ENCODE measurements around the gene PRKN.
"Not testable (repeated sequence)": the region's sequence is repeated elsewhere in the genome, so short reads cannot be mapped to it uniquely, and the experiment has no call there.

The PRKN gene

DNA sequence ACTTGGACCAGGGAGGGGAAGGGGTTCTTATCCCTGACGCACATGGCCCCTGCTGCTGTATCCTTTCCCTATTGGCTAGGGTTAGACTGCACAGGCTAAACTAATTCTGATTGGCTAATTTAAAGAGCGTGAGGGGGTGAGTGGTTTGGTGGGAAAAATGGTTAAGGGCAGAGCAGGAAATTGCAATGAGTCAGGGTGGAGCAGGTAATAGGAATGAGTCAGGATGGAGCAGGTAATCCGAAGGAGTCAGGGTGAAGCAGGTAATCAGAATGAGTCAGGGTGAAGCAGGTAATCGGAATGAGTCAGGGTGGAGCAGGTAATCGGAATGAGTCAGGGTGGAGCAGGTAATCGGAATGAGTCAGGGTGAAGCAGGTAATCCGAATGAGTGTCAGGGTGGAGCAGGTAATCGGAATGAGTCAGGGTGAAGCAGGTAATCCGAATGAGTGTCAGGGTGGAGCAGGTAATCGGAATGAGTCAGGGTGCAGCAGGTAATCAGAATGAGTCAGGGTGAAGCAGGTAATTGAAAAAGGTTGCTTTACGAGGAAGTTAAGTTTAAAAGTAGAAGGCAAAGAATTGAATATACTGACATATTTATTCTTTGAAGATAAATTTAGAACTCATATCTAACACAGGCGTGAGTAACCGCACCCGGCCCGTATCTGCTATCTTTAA, 1412.2 kb downstream of the PRKN start:
- not testable (repeated sequence) for H2AK5ac ChIP-seq (ENCODE audit: low read length, severe bottlenecking); H3K27me3 ChIP-seq (ENCODE audit: control insufficient read depth in 1 of 2, insufficient read depth in 1 of 2, low read length in 2 of 2); H2BK12ac ChIP-seq (ENCODE audit: low read length in 2 of 2); H3K23ac ChIP-seq (ENCODE audit: low read length in 2 of 2); H4K8ac ChIP-seq (ENCODE audit: low read length); DNase-seq; H3K4me1 ChIP-seq (ENCODE audit: control insufficient read depth, insufficient read depth, low read depth, low read length); H2BK15ac ChIP-seq (ENCODE audit: low read depth, poor library complexity, severe bottlenecking); H2AFZ ChIP-seq (ENCODE audit: low read depth, low read length); H2BK120ac ChIP-seq (ENCODE audit: low read depth, low read length); H3K9me3 ChIP-seq (ENCODE audit: control insufficient read depth, low read length); H2BK5ac ChIP-seq (ENCODE audit: low read depth, low read length, poor library complexity, severe bottlenecking); H4K91ac ChIP-seq (ENCODE audit: low read length); H3K14ac ChIP-seq (ENCODE audit: low read length in 2 of 2); H3K36me3 ChIP-seq (ENCODE audit: control insufficient read depth in 1 of 2, insufficient read depth in 2 of 2, low read depth in 1 of 2, low read length in 2 of 2); H3K4ac ChIP-seq (ENCODE audit: low read depth in 1 of 2, low read length in 2 of 2); H3K79me1 ChIP-seq (replicated peaks; ENCODE audit: low read length, poor library complexity, severe bottlenecking); H3K18ac ChIP-seq (ENCODE audit: low read depth in 1 of 2, low read length in 2 of 2); H3K9ac ChIP-seq (ENCODE audit: low read length); H3K27ac ChIP-seq (ENCODE audit: low read length, poor library complexity, severe bottlenecking); H3K4me2 ChIP-seq (ENCODE audit: low read length, poor library complexity, severe bottlenecking); H3K4me3 ChIP-seq (ENCODE audit: insufficient read depth in 1 of 2, low read depth in 1 of 2, low read length in 2 of 2)
- WGBS = 81% methylated on average over 10 of the region's 15 CpGs

DNA sequence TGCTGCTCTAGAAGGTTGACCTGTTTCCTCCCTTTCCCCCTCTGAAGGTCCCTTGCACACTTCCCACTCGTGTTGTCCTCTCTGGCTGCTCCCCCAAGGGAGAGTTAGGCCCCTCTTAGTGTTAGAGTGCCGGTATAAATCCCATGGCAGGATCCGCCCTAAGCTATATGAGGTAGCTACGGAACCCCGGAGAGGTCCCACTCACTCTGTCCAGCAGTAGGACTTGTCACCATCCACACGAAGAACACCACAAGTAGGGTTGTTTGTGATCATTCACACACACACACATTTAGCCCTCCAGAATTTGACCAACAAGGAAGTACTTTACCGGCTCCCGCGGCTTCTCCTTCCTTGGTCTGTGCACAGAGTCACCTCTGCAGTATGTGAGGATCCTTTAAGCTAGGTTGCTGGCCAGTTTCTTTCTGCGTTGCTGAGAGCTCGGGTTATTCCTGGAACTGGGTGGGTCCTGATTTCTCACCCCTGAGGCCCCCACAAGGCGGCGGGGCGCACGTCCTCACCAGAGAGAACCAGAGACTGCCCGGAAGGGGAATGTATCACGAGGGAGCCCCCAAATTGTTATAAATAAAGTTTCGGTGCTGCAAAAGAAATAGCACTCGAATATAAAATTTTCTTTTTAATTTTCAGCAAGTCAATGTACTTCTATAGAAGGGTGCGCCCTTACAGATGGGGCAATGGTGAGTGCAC, 1412.9 kb downstream of the PRKN start:
- H2BK12ac ChIP-seq (ENCODE audit: low read length in 2 of 2); H2BK15ac ChIP-seq (ENCODE audit: low read depth, poor library complexity, severe bottlenecking); H3K14ac ChIP-seq (ENCODE audit: low read length in 2 of 2); H3K36me3 ChIP-seq (ENCODE audit: control insufficient read depth in 1 of 2, insufficient read depth in 2 of 2, low read depth in 1 of 2, low read length in 2 of 2); H3K9ac ChIP-seq (ENCODE audit: low read length); H3K27me3 ChIP-seq (ENCODE audit: control insufficient read depth in 1 of 2, insufficient read depth in 1 of 2, low read length in 2 of 2); H2AFZ ChIP-seq (ENCODE audit: low read depth, low read length); H3K4me3 ChIP-seq (ENCODE audit: insufficient read depth in 1 of 2, low read depth in 1 of 2, low read length in 2 of 2); H3K18ac ChIP-seq (ENCODE audit: low read depth in 1 of 2, low read length in 2 of 2); H2BK5ac ChIP-seq (ENCODE audit: low read depth, low read length, poor library complexity, severe bottlenecking); H3K4ac ChIP-seq (ENCODE audit: low read depth in 1 of 2, low read length in 2 of 2); H4K8ac ChIP-seq (ENCODE audit: low read length); H4K91ac ChIP-seq (ENCODE audit: low read length); H3K23ac ChIP-seq (ENCODE audit: low read length in 2 of 2); H2BK120ac ChIP-seq (ENCODE audit: low read depth, low read length); H2AK5ac ChIP-seq (ENCODE audit: low read length, severe bottlenecking); DNase-seq; H3K9me3 ChIP-seq (ENCODE audit: control insufficient read depth, low read length); H3K4me2 ChIP-seq (ENCODE audit: low read length, poor library complexity, severe bottlenecking); H3K4me1 ChIP-seq (ENCODE audit: control insufficient read depth, insufficient read depth, low read depth, low read length); H3K27ac ChIP-seq (ENCODE audit: low read length, poor library complexity, severe bottlenecking); H3K79me1 ChIP-seq (replicated peaks; ENCODE audit: low read length, poor library complexity, severe bottlenecking): not testable (repeated sequence)
- WGBS = 89% methylated on average over 20 of the region's 20 CpGs

DNA sequence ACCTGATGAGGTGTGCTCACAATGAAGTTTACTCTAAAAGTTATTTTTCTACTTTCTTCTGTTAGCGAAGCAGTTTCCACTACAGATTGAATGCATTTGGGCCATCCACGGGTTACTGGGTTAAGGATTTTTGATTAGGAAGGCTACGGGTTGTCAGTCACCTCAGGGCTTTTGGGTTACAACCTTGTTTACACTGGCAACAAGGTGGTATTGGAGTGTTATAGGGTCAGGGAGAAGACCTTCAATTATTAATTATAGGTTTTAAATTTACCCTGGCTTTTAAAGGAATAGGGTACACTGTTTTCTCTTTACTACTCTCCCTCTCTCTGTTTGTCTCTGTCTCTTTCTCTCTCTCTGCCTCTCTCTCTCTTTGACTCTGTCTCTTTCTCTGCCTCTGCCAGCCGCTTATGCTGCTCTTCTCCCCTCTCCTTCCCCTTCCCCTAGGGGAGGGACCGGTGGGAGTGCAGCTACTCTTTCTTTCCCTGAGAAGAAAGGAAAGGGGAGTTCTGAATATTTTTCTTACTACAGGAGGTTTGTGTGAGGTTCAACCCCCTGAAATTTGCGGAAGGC, 1413.5 kb downstream of the PRKN start:
- no peak overlapping the region for H3K4ac ChIP-seq (ENCODE audit: low read depth in 1 of 2, low read length in 2 of 2)
- no peaks in the 10 kb centered on the region for H3K79me1 ChIP-seq (replicated peaks; ENCODE audit: low read length, poor library complexity, severe bottlenecking)
- H3K4me2 ChIP-seq (ENCODE audit: low read length, poor library complexity, severe bottlenecking) = no peak overlapping the region
- H3K9ac ChIP-seq (ENCODE audit: low read length) = no peak overlapping the region
- no peak overlapping the region for H4K8ac ChIP-seq (ENCODE audit: low read length)
- no peaks in the 10 kb centered on the region for H3K27me3 ChIP-seq (ENCODE audit: control insufficient read depth in 1 of 2, insufficient read depth in 1 of 2, low read length in 2 of 2)
- no peak overlapping the region for H2BK120ac ChIP-seq (ENCODE audit: low read depth, low read length)
- no peaks in the 10 kb centered on the region for H3K36me3 ChIP-seq (ENCODE audit: control insufficient read depth in 1 of 2, insufficient read depth in 2 of 2, low read depth in 1 of 2, low read length in 2 of 2)
- 81% methylated on average over 4 of the region's 6 CpGs for WGBS
- H3K27ac ChIP-seq (ENCODE audit: low read length, poor library complexity, severe bottlenecking) = no peak overlapping the region
- H2AFZ ChIP-seq (ENCODE audit: low read depth, low read length) = no peak overlapping the region
- H3K4me3 ChIP-seq (ENCODE audit: insufficient read depth in 1 of 2, low read depth in 1 of 2, low read length in 2 of 2) = no peak overlapping the region
- no peak overlapping the region for H3K23ac ChIP-seq (ENCODE audit: low read length in 2 of 2)
- no peaks in the 10 kb centered on the region for H3K9me3 ChIP-seq (ENCODE audit: control insufficient read depth, low read length)
- no peak overlapping the region for H2BK12ac ChIP-seq (ENCODE audit: low read length in 2 of 2)
- DNase-seq = no peak
- no peak overlapping the region for H2AK5ac ChIP-seq (ENCODE audit: low read length, severe bottlenecking)
- no peak overlapping the region for H2BK15ac ChIP-seq (ENCODE audit: low read depth, poor library complexity, severe bottlenecking)
- H3K18ac ChIP-seq (ENCODE audit: low read depth in 1 of 2, low read length in 2 of 2) = no peak overlapping the region
- H3K14ac ChIP-seq (ENCODE audit: low read length in 2 of 2) = no peak overlapping the region
- H2BK5ac ChIP-seq (ENCODE audit: low read depth, low read length, poor library complexity, severe bottlenecking) = no peak overlapping the region
- no peaks in the 10 kb centered on the region for H3K4me1 ChIP-seq (ENCODE audit: control insufficient read depth, insufficient read depth, low read depth, low read length)
- no peak overlapping the region for H4K91ac ChIP-seq (ENCODE audit: low read length)

DNA sequence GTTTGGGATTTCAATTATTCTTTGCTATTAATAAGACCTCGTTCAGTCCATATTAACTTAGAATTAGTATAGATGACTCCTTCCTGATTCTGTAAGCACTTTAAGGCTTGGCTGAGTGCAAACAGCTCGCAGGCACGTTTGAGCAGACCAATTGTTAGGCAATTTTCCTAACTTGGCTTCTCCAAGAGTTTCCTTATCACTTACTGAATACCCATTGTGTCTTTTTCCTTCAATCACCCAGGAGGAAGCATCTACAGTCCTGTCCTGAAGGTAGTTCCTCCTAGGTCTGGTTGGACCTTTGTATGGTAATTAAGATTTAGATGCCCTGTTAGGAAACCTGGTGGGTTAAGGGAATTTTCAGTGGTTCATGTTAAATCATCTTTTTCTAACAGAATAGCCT, 1414.1 kb downstream of the PRKN start:
- H3K27ac ChIP-seq (ENCODE audit: low read length, poor library complexity, severe bottlenecking); H3K36me3 ChIP-seq (ENCODE audit: control insufficient read depth in 1 of 2, insufficient read depth in 2 of 2, low read depth in 1 of 2, low read length in 2 of 2); H2BK15ac ChIP-seq (ENCODE audit: low read depth, poor library complexity, severe bottlenecking); H2AFZ ChIP-seq (ENCODE audit: low read depth, low read length); H3K4ac ChIP-seq (ENCODE audit: low read depth in 1 of 2, low read length in 2 of 2); H2BK12ac ChIP-seq (ENCODE audit: low read length in 2 of 2); H3K4me1 ChIP-seq (ENCODE audit: control insufficient read depth, insufficient read depth, low read depth, low read length); H2BK120ac ChIP-seq (ENCODE audit: low read depth, low read length); H3K9me3 ChIP-seq (ENCODE audit: control insufficient read depth, low read length); H3K23ac ChIP-seq (ENCODE audit: low read length in 2 of 2); H3K79me1 ChIP-seq (replicated peaks; ENCODE audit: low read length, poor library complexity, severe bottlenecking); H3K27me3 ChIP-seq (ENCODE audit: control insufficient read depth in 1 of 2, insufficient read depth in 1 of 2, low read length in 2 of 2); H3K9ac ChIP-seq (ENCODE audit: low read length); H3K4me3 ChIP-seq (ENCODE audit: insufficient read depth in 1 of 2, low read depth in 1 of 2, low read length in 2 of 2); H3K4me2 ChIP-seq (ENCODE audit: low read length, poor library complexity, severe bottlenecking); H2BK5ac ChIP-seq (ENCODE audit: low read depth, low read length, poor library complexity, severe bottlenecking); H4K8ac ChIP-seq (ENCODE audit: low read length); DNase-seq; H4K91ac ChIP-seq (ENCODE audit: low read length); H3K14ac ChIP-seq (ENCODE audit: low read length in 2 of 2); H2AK5ac ChIP-seq (ENCODE audit: low read length, severe bottlenecking); H3K18ac ChIP-seq (ENCODE audit: low read depth in 1 of 2, low read length in 2 of 2): not testable (repeated sequence)
- WGBS = 48% methylated on average over 3 of the region's 3 CpGs
